A549 (cell line): ENCODE measurements around the gene TMEM91. TPM values are rescaled to one million over a fixed set of nuclear protein-coding genes. Genes with fewer than 3 reads are reported as not detected.

Source experiments
- ATAC-seq, 2 experiments: fragments of 200-7000 bp in 1 of 2; fragments of >200 bp in 1 of 2; cut with Nextera tagmentation in 1 of 2; cut with Tn5 transposase in 1 of 2; 3 replicates each; pipeline versions ENCODE4 v1.8.0 to v1.9.1; 2018 to 2020; ENCODE audit warnings: mild to moderate bottlenecking in 1 of 2, moderate library complexity in 1 of 2
- CTCF ChIA-PET: fragments of 300-600 bp; sonication (Branson Sonifier 250); formaldehyde crosslinking; extraction: SDS; loops from one replicate; lab custom pipeline; 2021; ENCODE audit warnings: antibody characterized with exemption, inconsistent platforms; lab: Yijun Ruan, JAX
- POLR2A ChIA-PET: fragments of 350-600 bp; formaldehyde crosslinking; extraction: SDS; loops from one replicate; lab custom pipeline; 2021; ENCODE audit warnings: antibody characterized with exemption, inconsistent platforms; lab: Yijun Ruan, JAX
- DNase-seq, 2 experiments: peaks; one replicate each; pipeline versions ENCODE4 v3.0.0 to v3.0.0-alpha.2; 2011 to 2016; ENCODE audit warnings: low read depth in 1 of 2, low spot score in 1 of 2
- FAIRE-seq: peaks from 2 replicates; lab custom pipeline; 2011; peaks lifted over from hg19 to GRCh38; lab: Jason Lieb, UNC
- H3K27ac ChIP-seq, 2 experiments: fragments of >200 bp; sonication (Bioruptor Twin); formaldehyde crosslinking; 3 replicates each; pipeline ENCODE4 v1.5.1; 2016 to 2017
- H3K4me1 ChIP-seq: fragments of >200 bp; sonication (Bioruptor Twin); formaldehyde crosslinking; 3 replicates; pipeline ENCODE4 v1.6.1; 2016
- H3K4me2 ChIP-seq: fragments of >200 bp; sonication (Bioruptor Twin); formaldehyde crosslinking; 3 replicates; pipeline ENCODE4 v1.6.1; 2016
- H3K4me3 ChIP-seq: fragments of >200 bp; sonication (Bioruptor Twin); formaldehyde crosslinking; 3 replicates; pipeline ENCODE4 v1.5.1; 2016
- H3K9me3 ChIP-seq: fragments of >200 bp; sonication (Bioruptor Twin); formaldehyde crosslinking; 3 replicates; pipeline ENCODE4 v1.6.1; 2016
- ATOH8 ChIP-seq: fragments of 250-450 bp; sonication (Bioruptor Pico); IDR thresholded peaks from 2 replicates; pipeline ENCODE4 v1.5.0; 2020; ENCODE audit warnings: low read depth, mild to moderate bottlenecking, moderate library complexity
- BHLHE40 ChIP-seq: IDR thresholded peaks from 2 replicates; pipeline ENCODE4 v1.6.1; 2012; ENCODE audit warnings: low read depth, low read length, inconsistent platforms
- CBX2 ChIP-seq: fragments of 200-600 bp; sonication (generic); IDR thresholded peaks from 2 replicates; pipeline ENCODE4 v1.6.1; 2016; ENCODE audit warnings: low read depth, mild to moderate bottlenecking, borderline replicate concordance
- CEBPB ChIP-seq, 2 experiments: fragments of >200 bp in 1 of 2; sonication (Bioruptor Twin) in 1 of 2; formaldehyde crosslinking in 1 of 2; IDR thresholded peaks; 2 replicates each; pipeline ENCODE4 v1.6.1; 2012 to 2016
- EHF ChIP-seq: fragments of 250-450 bp; sonication (Bioruptor Pico); IDR thresholded peaks from 2 replicates; pipeline ENCODE4 v1.5.0; 2020; ENCODE audit warnings: mild to moderate bottlenecking
- EHMT2 ChIP-seq: fragments of 200-600 bp; sonication (generic); IDR thresholded peaks from 2 replicates; pipeline ENCODE4 v1.6.1; 2016; ENCODE audit warnings: antibody characterized with exemption, low read depth, mild to moderate bottlenecking, moderate library complexity
- EP300 ChIP-seq, 2 experiments: fragments of >200 bp; sonication (Bioruptor Twin); formaldehyde crosslinking; IDR thresholded peaks; 2 replicates in 1 of 2; 3 replicates in 1 of 2; pipeline ENCODE4 v1.6.1; 2016 to 2017
- FOXS1 ChIP-seq: fragments of 250-450 bp; sonication (Bioruptor Pico); IDR thresholded peaks from 2 replicates; pipeline ENCODE4 v1.5.0; 2020; ENCODE audit warnings: mild to moderate bottlenecking, moderate library complexity
- HDAC2 ChIP-seq: fragments of 200-600 bp; sonication (generic); IDR thresholded peaks from 2 replicates; pipeline ENCODE4 v1.6.1; 2016
- HMGXB4 ChIP-seq: fragments of 250-450 bp; sonication (Bioruptor Pico); IDR thresholded peaks from 2 replicates; pipeline ENCODE4 v1.5.0; 2021; ENCODE audit warnings: mild to moderate bottlenecking, moderate library complexity, borderline replicate concordance
- HOXB13 ChIP-seq: fragments of 250-450 bp; sonication (Bioruptor Pico); IDR thresholded peaks from 2 replicates; pipeline ENCODE4 v1.5.0; 2020; ENCODE audit warnings: low read depth, mild to moderate bottlenecking, moderate library complexity
- HOXB5 ChIP-seq: fragments of 250-450 bp; sonication (Bioruptor Pico); IDR thresholded peaks from 2 replicates; pipeline ENCODE4 v1.5.0; 2020; ENCODE audit warnings: mild to moderate bottlenecking, moderate library complexity
- KDM1A ChIP-seq: fragments of 200-600 bp; sonication (generic); IDR thresholded peaks from 2 replicates; pipeline ENCODE4 v1.6.1; 2016; ENCODE audit warnings: low read depth, mild to moderate bottlenecking
- MAFK ChIP-seq: fragments of 450-650 bp; IDR thresholded peaks from 2 replicates; pipeline ENCODE4 v1.6.1; 2014; ENCODE audit not compliant: partially characterized antibody
- NFE2L2 ChIP-seq: fragments of 150-350 bp; conservative IDR thresholded peaks from 2 replicates; pipeline ENCODE4 v1.6.1; 2014; ENCODE audit warnings: low read length
- NR3C1 ChIP-seq: fragments of >200 bp; sonication (Bioruptor Twin); formaldehyde crosslinking; IDR thresholded peaks from 3 replicates; pipeline ENCODE4 v1.6.1; 2017
- PHF8 ChIP-seq: fragments of 200-600 bp; sonication (generic); IDR thresholded peaks from 2 replicates; pipeline ENCODE4 v1.6.1; 2016; ENCODE audit warnings: low read depth, mild to moderate bottlenecking, antibody characterized with exemption, moderate library complexity, borderline replicate concordance
- POLR2AphosphoS2 ChIP-seq: conservative IDR thresholded peaks from 2 replicates; pipeline ENCODE4 v1.6.1; 2012; ENCODE audit warnings: low read length, improper control_type of control experiment, inconsistent platforms
- RARB ChIP-seq: fragments of 250-450 bp; sonication (Bioruptor Pico); IDR thresholded peaks from 2 replicates; pipeline ENCODE4 v1.8.0; 2021; ENCODE audit warnings: mild to moderate bottlenecking, moderate library complexity
- RFX5 ChIP-seq: fragments of 450-650 bp; IDR thresholded peaks from 2 replicates; pipeline ENCODE4 v1.7.1; 2014; ENCODE audit warnings: antibody characterized with exemption, mild to moderate bottlenecking, moderate library complexity
- RNF2 ChIP-seq: fragments of 200-600 bp; sonication (generic); IDR thresholded peaks from 2 replicates; pipeline ENCODE4 v1.6.1; 2016; ENCODE audit warnings: low read depth, mild to moderate bottlenecking, antibody characterized with exemption, moderate library complexity, borderline replicate concordance
- SMC3 ChIP-seq: fragments of >200 bp; sonication (Bioruptor Twin); formaldehyde crosslinking; IDR thresholded peaks from 3 replicates; pipeline ENCODE4 v1.6.1; 2018; ENCODE audit warnings: inconsistent platforms
- ZSCAN20 ChIP-seq: fragments of 250-450 bp; sonication (Bioruptor Pico); IDR thresholded peaks from 2 replicates; pipeline ENCODE4 v1.8.0; 2022; ENCODE audit warnings: mild to moderate bottlenecking, moderate library complexity
- WGBS: methylation state at CpG from one replicate; pipeline ENCODE4 v1.1.6; 2017; ENCODE audit errors: missing lambda C conversion rate; 5-methylcytosine and 5-hydroxymethylcytosine counted together
- polyA plus RNA-seq, 4 experiments: library from polyadenylated mRNA; depleted of rRNA in 3 of 4; stranded (reverse); fragments of >200 nt; fragmentation: RNase III in 1 of 4; extraction: RNeasy Plus Mini Kit Qiagen cat#74134 plus additional on column Dnase treatment in 1 of 4; gene quantifications; 2 replicates in 3 of 4; 3 replicates in 1 of 4; pipeline ENCODE4 v1.2.3, GENCODE V29; 2011 to 2017

TMEM91 gene
- polyA plus RNA-seq, 2 of the 4 experiments (the other 2 are of a cell fraction): 4.0 to 5.2 TPM

- POLR2A ChIA-PET: interaction anchor here (1.1 to 2.0 kb wide), 3 partner anchors 8 to 34 kb away, joined by 3 to 10 read pairs (median 8); partner anchors contain the start of gene B9D2
- no peak for FAIRE-seq
Measured at GRCh38 chr19:41371541-41371940, 4.8 kb upstream of the TMEM91 start.

GRCh38 chr19:41372501-41372900, 3.8 kb upstream of the TMEM91 start:
- no peak overlapping the region for H3K4me3 ChIP-seq
- FAIRE-seq (peak; percentile 72), DNase-seq (no peak), ATAC-seq (no peak)
- TF ChIP-seq KDM1A: no peak
- TF ChIP-seq ZSCAN20 (CRISPR knock-in tag): no peak
- no peak for TF ChIP-seq RARB (CRISPR knock-in tag)
- ChIA-PET POLR2A (interaction anchor here (1.4 to 2.0 kb wide), 2 partner anchors 9 to 66 kb away, joined by 4 to 10 read pairs; partner anchors contain the start of gene B9D2), CTCF (interaction anchor here (0.7 to 13.8 kb wide), 4 partner anchors 8 to 51 kb away, joined by 4 to 197 read pairs (median 6); partner anchors contain the start of genes B9D2 and TGFB1)
- no peaks in the 10 kb centered on the region for H3K9me3 ChIP-seq
- H3K4me1 ChIP-seq: peaks cover 35% of the 10 kb centered on the region
- WGBS: 73% methylated on average over 2 of the region's 2 CpGs
- H3K4me2 ChIP-seq: no peak overlapping the region
- H3K27ac ChIP-seq: no peak overlapping the region

More at GRCh38 chr19:41371541-41371940, 4.8 kb upstream of the TMEM91 start:
- DNase-seq (no peak), ATAC-seq (no peak)
- Histone ChIP-seq H3K4me2 (no peak overlapping the region), H3K4me1 (peaks cover 44% of the 10 kb centered on the region), H3K9me3 (no peaks in the 10 kb centered on the region)
- WGBS: 95% methylated on average over 8 of the region's 8 CpGs
- TF ChIP-seq RARB (CRISPR knock-in tag) (no peak), FOXS1 (CRISPR knock-in tag) (no peak), CEBPB (IDR thresholded peaks at IDR 0.05) (no peak), NFE2L2 (no peak), NR3C1 (no peak), EHMT2 (no peak), HOXB13 (CRISPR knock-in tag) (no peak), POLR2AphosphoS2 (no peak), EHF (CRISPR knock-in tag) (no peak), BHLHE40 (no peak), SMC3 (no peak), HMGXB4 (CRISPR knock-in tag) (no peak)
- TF ChIP-seq, all 56 proteins: peak for 0
- no peak overlapping the region for H3K4me3 ChIP-seq
- no peak overlapping the region for H3K27ac ChIP-seq
- CTCF ChIA-PET: interaction anchor here (1.1 to 13.8 kb wide), 3 partner anchors 7 to 192 kb away, joined by 3 to 197 read pairs (median 8); partner anchors contain the start of genes B9D2 and TGFB1

- POLR2A ChIA-PET: no interaction called here
- ATAC-seq: peak in 1 of 2 experiments; percentile 10; a peak in 1 of 6 replicates
- Histone ChIP-seq H3K27ac (peak overlapping the region in 1 of 2 experiments; percentile 30; a peak in 2 of 6 replicates), H3K4me1 (peaks cover 20% of the 10 kb centered on the region), H3K4me2 (no peak overlapping the region), H3K4me3 (no peak overlapping the region), H3K9me3 (no peaks in the 10 kb centered on the region)
- CTCF ChIA-PET: interaction anchor here (2.5 to 13.8 kb wide), 2 partner anchors 10 to 19 kb away, joined by 8 to 197 read pairs; partner anchors contain the start of genes B9D2 and TGFB1
- FAIRE-seq: no peak
- no peak for TF ChIP-seq ATOH8 (CRISPR knock-in tag)
- no peak for DNase-seq
- 58% methylated on average over 12 of the region's 12 CpGs for WGBS
Measured at GRCh38 chr19:41373993-41374392, 2.3 kb upstream of the TMEM91 start.

- DNase-seq (no peak), FAIRE-seq (no peak), ATAC-seq (peak; percentile 35 to 47)
- Histone ChIP-seq H3K9me3 (no peaks in the 10 kb centered on the region), H3K4me3 (peak overlapping the region; percentile 44; the same call in 1 of the 3 replicates), H3K27ac (peak overlapping the region in 1 of 2 experiments; percentile 74; a peak in 4 of 6 replicates), H3K4me1 (peaks cover 18% of the 10 kb centered on the region), H3K4me2 (peak overlapping the region; percentile 79)
- WGBS: 89% methylated on average over 8 of the region's 8 CpGs
- POLR2A ChIA-PET: interaction anchor here (0.5 to 1.3 kb wide), 3 partner anchors 13 to 190 kb away, joined by 3 to 4 read pairs (median 3); partner anchors contain the start of gene B9D2
- CTCF ChIA-PET: interaction anchor here (0.6 to 7.6 kb wide), 10 partner anchors 9 to 709 kb away, joined by 3 to 37 read pairs (median 4); partner anchors contain the start of gene B9D2
- TF ChIP-seq RNF2 (no peak), HOXB5 (CRISPR knock-in tag) (no peak), MAFK (no peak), EP300 (IDR thresholded peaks at IDR 0.05) (no peak), CBX2 (no peak), KDM1A (no peak), HDAC2 (no peak), SMC3 (no peak), HOXB13 (CRISPR knock-in tag) (no peak), RFX5 (no peak), PHF8 (no peak)
Measured at GRCh38 chr19:41376998-41377365, 649 bp downstream of the TMEM91 start.
